ENCODE data around the gene LIPG. TPM values are rescaled to one million over a fixed set of nuclear protein-coding genes. Genes with fewer than 3 reads are reported as not detected.
"Not testable (repeated sequence)": the region's sequence is repeated elsewhere in the genome, so short reads cannot be mapped to it uniquely, and the experiment has no call there.

Gene LIPG
- total RNA-seq, 1 donor from 2014 or later: 1.5 TPM

- H3K27ac Mint-ChIP-seq (ENCODE audit: unreplicated experiment): no peak overlapping the region
- TF ChIP-seq, protein P1, sequence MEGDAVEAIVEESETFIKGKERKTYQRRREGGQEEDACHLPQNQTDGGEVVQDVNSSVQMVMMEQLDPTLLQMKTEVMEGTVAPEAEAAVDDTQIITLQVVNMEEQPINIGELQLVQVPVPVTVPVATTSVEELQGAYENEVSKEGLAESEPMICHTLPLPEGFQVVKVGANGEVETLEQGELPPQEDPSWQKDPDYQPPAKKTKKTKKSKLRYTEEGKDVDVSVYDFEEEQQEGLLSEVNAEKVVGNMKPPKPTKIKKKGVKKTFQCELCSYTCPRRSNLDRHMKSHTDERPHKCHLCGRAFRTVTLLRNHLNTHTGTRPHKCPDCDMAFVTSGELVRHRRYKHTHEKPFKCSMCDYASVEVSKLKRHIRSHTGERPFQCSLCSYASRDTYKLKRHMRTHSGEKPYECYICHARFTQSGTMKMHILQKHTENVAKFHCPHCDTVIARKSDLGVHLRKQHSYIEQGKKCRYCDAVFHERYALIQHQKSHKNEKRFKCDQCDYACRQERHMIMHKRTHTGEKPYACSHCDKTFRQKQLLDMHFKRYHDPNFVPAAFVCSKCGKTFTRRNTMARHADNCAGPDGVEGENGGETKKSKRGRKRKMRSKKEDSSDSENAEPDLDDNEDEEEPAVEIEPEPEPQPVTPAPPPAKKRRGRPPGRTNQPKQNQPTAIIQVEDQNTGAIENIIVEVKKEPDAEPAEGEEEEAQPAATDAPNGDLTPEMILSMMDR (IDR thresholded peaks at IDR 0.05): no peak
Measured at GRCh38 chr18:49558356-49558755, 3.5 kb upstream of the LIPG start.

GRCh38 chr18:49559326-49559931 lies 2.4 kb upstream of the LIPG start:
- H3K9me3 Mint-ChIP-seq (ENCODE audit: low read depth); H3K36me3 Mint-ChIP-seq (ENCODE audit: low read depth); H3K4me3 Mint-ChIP-seq (ENCODE audit: unreplicated experiment); H3K27ac Mint-ChIP-seq (ENCODE audit: unreplicated experiment); DNase-seq (ENCODE audit: low spot score): not testable (repeated sequence)
- Mint-ChIP-seq H3K4me1 (ENCODE audit: low read depth) (peaks cover 31% of the 10 kb centered on the region), H3K27me3 (ENCODE audit: low read depth) (peaks cover 34% of the 10 kb centered on the region)
- TF ChIP-seq, protein P1 (IDR thresholded peaks at IDR 0.05): peak; percentile 86

More at GRCh38 chr18:49558356-49558755, 3.5 kb upstream of the LIPG start:
- no peak overlapping the region for H3K4me3 Mint-ChIP-seq (ENCODE audit: unreplicated experiment)
- H3K9me3 Mint-ChIP-seq (ENCODE audit: low read depth): peaks cover under 1% of the 10 kb centered on the region
- peaks cover 29% of the 10 kb centered on the region for H3K4me1 Mint-ChIP-seq (ENCODE audit: low read depth)
- H3K36me3 Mint-ChIP-seq (ENCODE audit: low read depth): no peaks in the 10 kb centered on the region
- H3K27me3 Mint-ChIP-seq (ENCODE audit: low read depth): peaks cover 31% of the 10 kb centered on the region
- no peak for DNase-seq (ENCODE audit: low spot score)

- Mint-ChIP-seq H3K36me3 (ENCODE audit: low read depth) (no peaks in the 10 kb centered on the region), H3K27me3 (ENCODE audit: low read depth) (peaks cover 37% of the 10 kb centered on the region), H3K27ac (ENCODE audit: unreplicated experiment) (no peak overlapping the region), H3K4me3 (ENCODE audit: unreplicated experiment) (peak overlapping the region; percentile 71), H3K4me1 (ENCODE audit: low read depth) (peaks cover 31% of the 10 kb centered on the region), H3K9me3 (ENCODE audit: low read depth) (no peaks in the 10 kb centered on the region)
- no peak for DNase-seq (ENCODE audit: low spot score)
- TF ChIP-seq, protein P1 (IDR thresholded peaks at IDR 0.05): no peak
Measured at GRCh38 chr18:49560277-49560623, 1.6 kb upstream of the LIPG start.

DNA sequence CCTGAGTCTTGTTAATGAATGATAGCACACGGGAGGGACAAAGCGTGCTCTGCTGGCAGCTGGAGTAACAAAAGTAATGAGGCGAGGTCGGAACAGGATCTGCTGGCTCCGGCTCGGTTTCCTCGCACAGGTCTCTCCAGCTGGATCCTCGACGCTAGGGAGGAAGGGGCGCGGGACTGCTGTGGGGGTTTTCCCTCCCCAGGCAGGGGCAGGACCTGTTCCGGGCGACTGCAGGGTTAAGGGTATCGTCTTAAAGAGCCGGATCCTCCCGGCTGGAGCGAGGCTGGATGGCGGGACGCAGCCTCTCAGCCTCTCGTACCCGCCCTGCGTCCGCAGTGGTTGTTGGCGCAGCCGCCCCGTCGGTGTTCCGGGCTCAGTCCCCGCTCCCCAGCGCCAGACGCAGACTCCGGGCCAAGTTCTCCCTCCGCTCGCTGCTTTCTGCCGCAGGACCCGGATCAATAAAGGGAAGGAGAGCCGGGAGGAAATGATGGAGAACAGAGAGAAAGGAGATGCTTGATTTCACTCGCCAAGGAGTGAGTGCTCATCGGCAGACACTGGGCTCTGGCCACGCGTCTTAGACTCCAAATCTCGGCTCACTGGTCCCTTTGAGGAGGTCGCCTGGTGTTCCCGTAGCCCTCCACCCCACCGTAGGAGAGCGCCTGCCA lies 1.1 kb upstream of the LIPG start:
- H3K27me3 Mint-ChIP-seq (ENCODE audit: low read depth): peaks cover 41% of the 10 kb centered on the region
- no peaks in the 10 kb centered on the region for H3K36me3 Mint-ChIP-seq (ENCODE audit: low read depth)
- DNase-seq (ENCODE audit: low spot score): no peak
- peak overlapping the region; percentile 71 for H3K4me3 Mint-ChIP-seq (ENCODE audit: unreplicated experiment)
- H3K4me1 Mint-ChIP-seq (ENCODE audit: low read depth): peaks cover 31% of the 10 kb centered on the region
- TF ChIP-seq, protein P1 (IDR thresholded peaks at IDR 0.05): no peak
- H3K9me3 Mint-ChIP-seq (ENCODE audit: low read depth): no peaks in the 10 kb centered on the region
- H3K27ac Mint-ChIP-seq (ENCODE audit: unreplicated experiment): no peak overlapping the region

DNA sequence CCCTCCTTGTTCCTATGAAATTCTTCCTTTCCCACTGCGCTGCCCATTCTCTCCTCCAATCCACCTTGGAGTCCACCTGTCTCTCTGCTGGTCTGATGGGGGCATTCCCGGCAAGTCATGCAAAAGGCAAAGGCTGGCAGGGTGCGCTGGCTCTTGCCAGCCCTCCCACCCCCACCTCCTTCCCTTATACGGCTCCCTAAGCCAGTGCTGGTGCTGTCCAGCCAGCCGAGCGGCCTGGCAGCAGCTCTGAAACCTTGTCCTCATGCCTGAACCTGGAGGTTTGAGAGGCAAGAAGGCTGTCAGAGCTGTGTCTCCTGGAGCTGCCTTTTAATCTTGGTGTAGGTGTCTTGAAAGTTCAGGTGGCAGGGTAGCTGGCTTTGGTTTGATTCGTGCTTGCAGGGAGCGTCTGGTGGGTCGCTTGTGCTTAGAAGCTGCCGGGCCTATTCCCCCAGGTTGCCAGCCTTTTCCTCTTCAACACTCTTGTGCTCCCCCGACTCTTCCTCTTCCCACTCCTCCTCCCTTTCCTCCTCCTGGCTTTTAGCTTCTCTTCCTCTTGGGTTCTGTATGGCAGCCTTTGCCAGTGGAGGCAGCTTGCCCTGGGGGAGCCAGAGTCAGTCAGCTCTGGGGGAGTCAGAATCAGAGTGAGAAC lies 748 bp downstream of the LIPG start:
- TF ChIP-seq, protein P1 (IDR thresholded peaks at IDR 0.05): no peak

More for the DNA sequence above, 748 bp downstream of the LIPG start:
- Mint-ChIP-seq H3K27ac (ENCODE audit: unreplicated experiment) (peak overlapping the region; percentile 41), H3K27me3 (ENCODE audit: low read depth) (peaks cover 46% of the 10 kb centered on the region), H3K36me3 (ENCODE audit: low read depth) (no peaks in the 10 kb centered on the region), H3K4me1 (ENCODE audit: low read depth) (peaks cover 31% of the 10 kb centered on the region), H3K9me3 (ENCODE audit: low read depth) (no peaks in the 10 kb centered on the region), H3K4me3 (ENCODE audit: unreplicated experiment) (peak overlapping the region; percentile 71)
- DNase-seq (ENCODE audit: low spot score): no peak
